Upper lobe of left lung (tissue), 6 donors: ENCODE measurements around the gene NBEA. TPM values are rescaled to one million over a fixed set of nuclear protein-coding genes. Genes with fewer than 3 reads are reported as not detected.
"Not testable (repeated sequence)": the region's sequence is repeated elsewhere in the genome, so short reads cannot be mapped to it uniquely, and the experiment has no call there.

Source experiments
- ATAC-seq, 2 donors: fragments of 200-7000 bp; cut with Tn5 transposase; one replicate each; pipeline ENCODE4 v1.9.1; 2022; ENCODE audit warnings: mild to moderate bottlenecking in 2 of 2, moderate library complexity in 2 of 2; ENCODE audit not compliant: low FRiP score in 2 of 2
- DNase-seq, 2 donors: peaks; one replicate each; pipeline ENCODE4 v3.0.0-alpha.2; 2019 to 2020
- H3K27ac ChIP-seq, 4 donors: fragments of 200-600 bp; sonication (generic); one replicate each; pipeline ENCODE4 v1.5.1; 2016 to 2019
- H3K27me3 ChIP-seq, 4 donors: fragments of 200-600 bp; sonication (generic); one replicate each; pipeline ENCODE4 v1.5.1; 2017 to 2019
- H3K36me3 ChIP-seq, 4 donors: fragments of 200-600 bp; sonication (generic); one replicate each; pipeline ENCODE4 v1.5.1; 2016 to 2019
- H3K4me1 ChIP-seq, 4 donors: fragments of 200-600 bp; sonication (generic); one replicate each; pipeline ENCODE4 v1.5.1; 2018 to 2019
- H3K4me3 ChIP-seq, 4 donors: fragments of 200-600 bp; sonication (generic); one replicate each; pipeline ENCODE4 v1.5.1; 2017 to 2019; ENCODE audit warnings: mild to moderate bottlenecking in 2 of 4, moderate library complexity in 1 of 4
- H3K9me3 ChIP-seq, 4 donors: fragments of 200-600 bp; sonication (generic); one replicate each; pipeline ENCODE4 v1.5.1; 2018 to 2019
- CTCF ChIP-seq, 6 experiments: fragments of 450-650 bp in 4 of 6; fragments of 200-600 bp in 2 of 6; sonication (generic) in 2 of 6; IDR thresholded peaks; one replicate each; pipeline ENCODE4 v1.5.1; 2016 to 2019; ENCODE audit warnings: antibody characterized with exemption in 6 of 6
- EP300 ChIP-seq, 4 donors: sonication (generic); formaldehyde crosslinking; IDR thresholded peaks; one replicate each; pipeline ENCODE4 v1.5.1; 2017; ENCODE audit warnings: antibody characterized with exemption in 4 of 4, control low read depth in 2 of 4
- POLR2A ChIP-seq, 4 donors: fragments of 450-650 bp; IDR thresholded peaks; one replicate each; pipeline ENCODE4 v1.5.1; 2016 to 2017; ENCODE audit warnings: antibody characterized with exemption in 4 of 4, mild to moderate bottlenecking in 2 of 4
- POLR2AphosphoS5 ChIP-seq, 2 donors: sonication (generic); formaldehyde crosslinking; IDR thresholded peaks; one replicate each; pipeline ENCODE4 v1.5.1; 2017; ENCODE audit warnings: antibody characterized with exemption in 2 of 2
- WGBS, 2 donors: methylation state at CpG; one replicate each; pipeline ENCODE4 v1.1.5; 2017 to 2018; 5-methylcytosine and 5-hydroxymethylcytosine counted together
- total RNA-seq, 6 donors: library from RNA; depleted of rRNA in 4 of 6; stranded (reverse); fragments of >200 nt in 4 of 6; gene quantifications; one replicate each; pipeline versions ENCODE4 v1.1.0 to v1.2.1, GENCODE V29; 2016 to 2021
- donor health status: DM: no; HTN: no; CAD: no; lungs with moderate emphysema.
- donor health status: DM: no; HTN: yes; CAD: no; lungs with severe emphysema.

NBEA gene
- total RNA-seq, 6 donors from 2014 or later: 2.7 to 21.4 (median 5.5) TPM

DNA sequence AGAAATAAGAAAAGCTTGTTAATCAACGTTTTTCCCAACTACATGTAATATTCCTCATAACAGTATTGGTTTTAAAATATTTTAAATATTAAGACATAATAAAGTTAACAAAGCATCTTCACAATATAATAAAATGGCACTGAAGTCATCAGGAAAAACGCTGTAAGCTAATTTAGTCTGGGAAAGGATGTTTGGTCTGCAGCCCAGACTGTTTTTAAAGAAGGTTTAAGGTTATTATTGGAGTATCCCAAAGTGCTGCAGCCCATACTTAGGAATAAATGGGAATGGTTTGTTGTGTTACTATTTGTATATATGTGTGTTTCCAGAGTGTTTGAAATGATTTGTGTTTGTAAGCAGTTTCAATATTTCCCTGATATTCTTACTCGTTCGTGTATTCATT, 727.3 kb downstream of the NBEA start:
- Histone ChIP-seq H3K9me3 (no peaks in the 10 kb centered on the region), H3K27ac (no peak overlapping the region), H3K36me3 (no peaks in the 10 kb centered on the region), H3K4me3 (no peak overlapping the region), H3K4me1 (no peaks in the 10 kb centered on the region), H3K27me3 (no peaks in the 10 kb centered on the region)
- 77 to 80% methylated on average over 4 of the region's 4 CpGs for WGBS, 2 donors
- DNase-seq (no peak), ATAC-seq (no peak)
- no peak for TF ChIP-seq CTCF (IDR thresholded peaks at IDR 0.05)
- no peak for TF ChIP-seq POLR2A (IDR thresholded peaks at IDR 0.05)
- TF ChIP-seq POLR2AphosphoS5 (IDR thresholded peaks at IDR 0.05): no peak
- no peak for TF ChIP-seq EP300 (IDR thresholded peaks at IDR 0.05)

DNA sequence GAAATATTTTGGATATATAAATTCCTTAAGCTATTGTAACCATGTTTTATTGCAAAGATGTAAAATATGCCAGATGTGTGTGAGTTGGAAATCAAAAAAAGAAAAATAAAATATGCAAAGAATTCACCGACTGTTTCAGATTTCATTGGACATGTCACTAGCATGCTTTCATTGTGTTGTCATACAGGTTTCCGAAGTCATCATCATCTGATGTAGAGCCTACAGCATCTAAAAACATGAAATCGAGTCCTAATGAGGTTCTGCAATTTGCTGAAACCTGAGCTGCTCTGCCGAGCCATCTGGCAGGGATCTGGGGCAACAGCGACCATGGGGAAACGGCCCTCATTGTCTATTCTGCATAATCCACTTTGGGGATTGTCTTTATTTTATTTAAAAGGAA, 730.5 kb downstream of the NBEA start:
- WGBS, 2 donors: 84 to 85% methylated on average over 6 of the region's 6 CpGs

GRCh38 chr13:35675651-35676050, 733.6 kb downstream of the NBEA start:
- DNase-seq (no peak), ATAC-seq (no peak)
- no peak for TF ChIP-seq POLR2AphosphoS5 (IDR thresholded peaks at IDR 0.05)
- no peak for TF ChIP-seq CTCF (IDR thresholded peaks at IDR 0.05)
- no peak for TF ChIP-seq POLR2A (IDR thresholded peaks at IDR 0.05)
- no peak for TF ChIP-seq EP300 (IDR thresholded peaks at IDR 0.05)
- Histone ChIP-seq H3K36me3 (no peaks in the 10 kb centered on the region), H3K27me3 (no peaks in the 10 kb centered on the region), H3K9me3 (peaks cover 0 to 3% (median 0%) of the 10 kb centered on the region in 4 donors), H3K4me1 (no peaks in the 10 kb centered on the region), H3K27ac (no peak overlapping the region), H3K4me3 (no peak overlapping the region)
- WGBS, 2 donors: 78 to 92% methylated on average over 4 of the region's 4 CpGs

More for the DNA sequence above, 730.5 kb downstream of the NBEA start:
- DNase-seq (no peak), ATAC-seq (no peak)
- Histone ChIP-seq H3K9me3 (peaks cover 0 to 3% (median 0%) of the 10 kb centered on the region in 4 donors), H3K27me3 (no peaks in the 10 kb centered on the region), H3K36me3 (no peaks in the 10 kb centered on the region), H3K27ac (no peak overlapping the region), H3K4me3 (no peak overlapping the region), H3K4me1 (no peaks in the 10 kb centered on the region)
- TF ChIP-seq CTCF (IDR thresholded peaks at IDR 0.05): no peak
- TF ChIP-seq POLR2A (IDR thresholded peaks at IDR 0.05): no peak
- TF ChIP-seq POLR2AphosphoS5 (IDR thresholded peaks at IDR 0.05): no peak
- no peak for TF ChIP-seq EP300 (IDR thresholded peaks at IDR 0.05)

- H3K4me1 ChIP-seq, ATAC-seq, DNase-seq, H3K27me3 ChIP-seq, H3K36me3 ChIP-seq, H3K4me3 ChIP-seq, H3K27ac ChIP-seq, H3K9me3 ChIP-seq: not testable (repeated sequence)
- WGBS, 2 donors: 82 to 88% methylated on average over 6 of the region's 6 CpGs
These were observed 735.8 kb downstream of the NBEA start for GRCh38 chr13:35677863-35678262.

- H3K4me1 ChIP-seq: no peaks in the 10 kb centered on the region
- WGBS, 2 donors: 88 to 95% methylated on average over 6 of the region's 6 CpGs
- ATAC-seq (no peak), DNase-seq (no peak)
- no peak overlapping the region for H3K4me3 ChIP-seq
- peaks cover 0 to 3% (median 0%) of the 10 kb centered on the region in 4 donors for H3K9me3 ChIP-seq
- no peaks in the 10 kb centered on the region for H3K27me3 ChIP-seq
- H3K27ac ChIP-seq: no peak overlapping the region
- TF ChIP-seq POLR2A (IDR thresholded peaks at IDR 0.05) (no peak), CTCF (IDR thresholded peaks at IDR 0.05) (no peak), EP300 (IDR thresholded peaks at IDR 0.05) (no peak), POLR2AphosphoS5 (IDR thresholded peaks at IDR 0.05) (no peak)
- H3K36me3 ChIP-seq: no peaks in the 10 kb centered on the region
These were observed 739.6 kb downstream of the NBEA start for GRCh38 chr13:35681685-35682084.
